HEK293 (cell line): ENCODE results near the gene RNU1-3.

ENCODE experiments used
- CTCF ChIA-PET: fragments of 350-600 bp; formaldehyde crosslinking; extraction: SDS; loops from one replicate; lab custom pipeline; 2021; ENCODE audit warnings: antibody characterized with exemption; lab: Yijun Ruan, JAX
- POLR2A ChIA-PET: fragments of 300-600 bp; formaldehyde crosslinking; extraction: SDS; loops from one replicate; lab custom pipeline; 2020; ENCODE audit warnings: antibody characterized with exemption, inconsistent platforms; lab: Yijun Ruan, JAX
- H3K27ac ChIP-seq: fragments of 200-500 bp; sonication (Bioruptor generic); 2 replicates; pipeline ENCODE4 v1.5.1; 2014; ENCODE audit warnings: low read depth, low read length, control low read depth, inconsistent platforms; ENCODE audit errors: extremely low read depth
- H3K36me3 ChIP-seq, 2 experiments: fragments of 200-500 bp in 1 of 2; sonication (Bioruptor generic) in 1 of 2; 1 replicate in 1 of 2; 2 replicates in 1 of 2; pipeline ENCODE4 v1.5.1; 2014 to 2017; ENCODE audit warnings: inconsistent platforms in 2 of 2, low read length in 2 of 2; ENCODE audit not compliant: control insufficient read depth in 2 of 2, insufficient read depth in 1 of 2
- H3K4me1 ChIP-seq: fragments of 200-500 bp; sonication (Bioruptor generic); 2 replicates; pipeline ENCODE4 v1.5.1; 2014; ENCODE audit warnings: mild to moderate bottlenecking, low read length, inconsistent platforms; ENCODE audit not compliant: control insufficient read depth, insufficient read depth
- H3K4me3 ChIP-seq: 2 replicates; pipeline ENCODE4 v1.5.1; 2011; ENCODE audit warnings: low read depth, mild to moderate bottlenecking, control low read depth, low read length, moderate library complexity
- H3K9me3 ChIP-seq: fragments of 200-500 bp; sonication (Bioruptor generic); 2 replicates; pipeline ENCODE4 v1.5.1; 2014; ENCODE audit warnings: low read depth, low read length, inconsistent platforms; ENCODE audit not compliant: control insufficient read depth, insufficient read depth
- KLF1 ChIP-seq: fragments of 450-650 bp; formaldehyde crosslinking; IDR thresholded peaks from 2 replicates; pipeline ENCODE4 v1.5.1; 2016; ENCODE audit warnings: missing biosample characterization, missing genetic modification characterization
- KLF8 ChIP-seq: fragments of 450-650 bp; formaldehyde crosslinking; IDR thresholded peaks from 2 replicates; pipeline ENCODE4 v1.5.1; 2016; ENCODE audit warnings: missing biosample characterization, missing genetic modification characterization
- ZNF10 ChIP-seq: fragments of 450-650 bp; formaldehyde crosslinking; IDR thresholded peaks from 2 replicates; pipeline ENCODE4 v1.5.1; 2017; ENCODE audit warnings: missing biosample characterization, missing genetic modification characterization
- ZNF133 ChIP-seq: fragments of 450-650 bp; formaldehyde crosslinking; IDR thresholded peaks from 2 replicates; pipeline ENCODE4 v1.5.1; 2016; ENCODE audit warnings: missing biosample characterization, missing genetic modification characterization
- ZNF140 ChIP-seq: fragments of 450-650 bp; formaldehyde crosslinking; IDR thresholded peaks from 2 replicates; pipeline ENCODE4 v1.5.1; 2016; ENCODE audit warnings: missing biosample characterization, missing genetic modification characterization
- ZNF175 ChIP-seq: fragments of 450-650 bp; formaldehyde crosslinking; IDR thresholded peaks from 2 replicates; pipeline ENCODE4 v1.5.1; 2016; ENCODE audit warnings: missing biosample characterization, missing genetic modification characterization
- ZNF248 ChIP-seq: fragments of 450-650 bp; formaldehyde crosslinking; IDR thresholded peaks from 2 replicates; pipeline ENCODE4 v1.5.1; 2017; ENCODE audit warnings: missing biosample characterization, missing genetic modification characterization
- ZNF394 ChIP-seq: fragments of 450-650 bp; formaldehyde crosslinking; IDR thresholded peaks from 2 replicates; pipeline ENCODE4 v1.5.1; 2016; ENCODE audit warnings: missing biosample characterization, missing genetic modification characterization, mild to moderate bottlenecking, moderate library complexity, borderline replicate concordance
- ZNF426 ChIP-seq: fragments of 450-650 bp; formaldehyde crosslinking; IDR thresholded peaks from 2 replicates; pipeline ENCODE4 v1.5.1; 2017; ENCODE audit warnings: missing biosample characterization, missing genetic modification characterization, mild to moderate bottlenecking, inconsistent platforms, moderate library complexity
- ZNF645 ChIP-seq: fragments of 450-650 bp; formaldehyde crosslinking; IDR thresholded peaks from 2 replicates; pipeline ENCODE4; 2016; ENCODE audit warnings: missing biosample characterization, missing genetic modification characterization

The RNU1-3 gene

GRCh38 chr1:16617114-16617631, 49.6 kb downstream of the RNU1-3 start:
- peaks cover 10% of the 10 kb centered on the region for H3K4me1 ChIP-seq
- no peak for TF ChIP-seq ZNF10 (tag by site-specific recombination)
- no peak for TF ChIP-seq KLF1
- TF ChIP-seq ZNF394 (tag by site-specific recombination): no peak
- no peak for TF ChIP-seq ZNF645
- TF ChIP-seq ZNF248 (tag by site-specific recombination): no peak
- no peak for TF ChIP-seq KLF8 (tag by site-specific recombination)
- no peak for TF ChIP-seq ZNF140 (tag by site-specific recombination)
- no peak for TF ChIP-seq ZNF133 (tag by site-specific recombination)
- no peak for TF ChIP-seq ZNF426
- no peak for TF ChIP-seq ZNF175 (tag by site-specific recombination)
- ChIA-PET POLR2A (interaction anchor here (1.6 kb wide), 1 partner anchor 288 kb away, joined by 6 read pairs; no protein-coding TSS in a partner anchor), CTCF (interaction anchor here (0.7 to 2.6 kb wide), 5 partner anchors 25 to 343 kb away, joined by 3 to 10 read pairs (median 3); no protein-coding TSS in a partner anchor)
- H3K9me3 ChIP-seq: no peaks in the 10 kb centered on the region
- no peak overlapping the region for H3K27ac ChIP-seq
- no peak overlapping the region for H3K4me3 ChIP-seq
- H3K36me3 ChIP-seq: peaks cover 0 to 38% of the 10 kb centered on the region in 2 experiments; a peak in 2 of 3 replicates
